ENCODE measurements around the gene GPR39. TPM values are rescaled to one million over a fixed set of nuclear protein-coding genes. Genes with fewer than 3 reads are reported as not detected.

The GPR39 gene
- total and polyA plus RNA-seq, 10 donors: 0.05 TPM; not detected in 9

DNA sequence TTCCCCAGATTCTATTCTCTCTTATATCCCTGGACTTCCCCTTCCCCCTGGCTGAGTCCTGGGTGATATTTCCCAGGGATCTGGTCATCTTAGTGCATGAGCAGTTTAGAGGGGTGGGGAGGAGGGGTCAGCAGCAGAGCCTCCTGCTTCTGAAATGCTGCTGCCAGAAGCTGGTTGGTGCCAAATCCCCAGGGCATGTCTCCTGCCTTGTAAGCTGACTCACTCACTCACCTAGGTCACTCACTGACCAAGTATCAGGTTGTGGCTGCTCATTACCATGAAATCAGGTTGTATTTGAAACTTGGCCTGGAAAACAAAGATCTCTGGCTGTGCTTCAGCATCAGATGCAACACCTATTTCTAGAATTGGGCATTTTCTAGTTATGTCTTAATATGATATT is 14.3 kb downstream of the GPR39 start:
- intact Hi-C loops (cut with DNase I; ENCODE audit: low total_unique reads): no loop called here
- DNase-seq: no peak
- no peaks in the 10 kb centered on the region for H3K27me3 ChIP-seq (replicated peaks in 1 of 7)
- H3K4me3 ChIP-seq: no peak overlapping the region
- H3K9me3 ChIP-seq: peaks cover 0 to 17% (median 3%) of the 10 kb centered on the region in 8 donors
- no peaks in the 10 kb centered on the region for H3K36me3 ChIP-seq
- no peaks in the 10 kb centered on the region for H3K4me1 ChIP-seq
- TF ChIP-seq POLR2A (IDR thresholded peaks at IDR 0.05) (no peak), POLR2AphosphoS5 (IDR thresholded peaks at IDR 0.05) (no peak), CTCF (IDR thresholded peaks at IDR 0.05 in 8 of 11, conservative IDR thresholded peaks at IDR 0.05 in 3 of 11) (no peak)
- H3K27ac ChIP-seq: no peak overlapping the region

- Histone ChIP-seq H3K9me3 (peaks cover 0 to 4% (median 0%) of the 10 kb centered on the region in 8 donors), H3K4me1 (no peaks in the 10 kb centered on the region), H3K27ac (no peak overlapping the region), H3K4me3 (no peak overlapping the region), H3K27me3 (replicated peaks in 1 of 7) (no peaks in the 10 kb centered on the region), H3K36me3 (no peaks in the 10 kb centered on the region)
- 75 to 92% (median 86%) methylated on average over 5 of the region's 5 CpGs for WGBS, 5 donors
- DNase-seq: no peak
- intact Hi-C loops (cut with DNase I; ENCODE audit: low total_unique reads): no loop called here
- TF ChIP-seq POLR2AphosphoS5 (IDR thresholded peaks at IDR 0.05): no peak
- no peak for TF ChIP-seq CTCF (IDR thresholded peaks at IDR 0.05 in 8 of 11, conservative IDR thresholded peaks at IDR 0.05 in 3 of 11)
- no peak for TF ChIP-seq POLR2A (IDR thresholded peaks at IDR 0.05)
These were observed 21.5 kb downstream of the GPR39 start for GRCh38 chr2:132437852-132438669.

GRCh38 chr2:132438691-132439090 is 22.1 kb downstream of the GPR39 start:
- no peaks in the 10 kb centered on the region for H3K4me1 ChIP-seq
- no peak overlapping the region for H3K4me3 ChIP-seq
- no peak for DNase-seq
- no peaks in the 10 kb centered on the region for H3K36me3 ChIP-seq
- no peaks in the 10 kb centered on the region for H3K27me3 ChIP-seq (replicated peaks in 1 of 7)
- 54 to 76% (median 59%) methylated on average over 4 of the region's 4 CpGs for WGBS, 5 donors
- intact Hi-C loops (cut with DNase I; ENCODE audit: low total_unique reads): no loop called here
- no peak overlapping the region for H3K27ac ChIP-seq
- no peaks in the 10 kb centered on the region for H3K9me3 ChIP-seq
- TF ChIP-seq POLR2AphosphoS5 (IDR thresholded peaks at IDR 0.05) (no peak), POLR2A (IDR thresholded peaks at IDR 0.05) (no peak), CTCF (IDR thresholded peaks at IDR 0.05 in 8 of 11, conservative IDR thresholded peaks at IDR 0.05 in 3 of 11) (no peak)

- intact Hi-C loops (cut with DNase I; ENCODE audit: low total_unique reads): no loop called here
- WGBS, 5 donors: 63 to 78% (median 74%) methylated on average over 5 to 6 of the region's 6 CpGs
- TF ChIP-seq POLR2A (IDR thresholded peaks at IDR 0.05) (no peak), CTCF (IDR thresholded peaks at IDR 0.05 in 8 of 11, conservative IDR thresholded peaks at IDR 0.05 in 3 of 11) (no peak), POLR2AphosphoS5 (IDR thresholded peaks at IDR 0.05) (no peak)
- H3K4me3 ChIP-seq: no peak overlapping the region
- no peaks in the 10 kb centered on the region for H3K9me3 ChIP-seq
- H3K27me3 ChIP-seq (replicated peaks in 1 of 7): no peaks in the 10 kb centered on the region
- H3K27ac ChIP-seq: no peak overlapping the region
- no peaks in the 10 kb centered on the region for H3K36me3 ChIP-seq
- no peaks in the 10 kb centered on the region for H3K4me1 ChIP-seq
- no peak for DNase-seq
These were observed 23.2 kb downstream of the GPR39 start for GRCh38 chr2:132439703-132440398.

All from spleen (tissue), 11 donors.